MM.1S (cell line): ENCODE data around the gene ATXN1.

Source experiments
- DNase-seq: peaks from one replicate; pipeline ENCODE4 v3.0.0-alpha.2; 2015
- H2AFZ ChIP-seq: fragments of 300-600 bp; sonication (generic); 2 replicates; pipeline ENCODE4 v1.6.0; 2016; ENCODE audit warnings: antibody characterized with exemption, low read length
- H3F3A ChIP-seq: fragments of 300-600 bp; sonication (generic); 2 replicates; pipeline ENCODE4 v1.6.1; 2016; ENCODE audit warnings: mild to moderate bottlenecking, antibody characterized with exemption, low read length, moderate library complexity, mixed read lengths; ENCODE audit not compliant: insufficient read depth
- H3K27ac ChIP-seq: fragments of 300-600 bp; sonication (generic); 2 replicates; pipeline ENCODE4 v1.5.1; 2016; ENCODE audit warnings: mild to moderate bottlenecking, low read length
- H3K27me3 ChIP-seq: fragments of 300-600 bp; sonication (generic); replicated peaks from 2 replicates; pipeline ENCODE4 v1.6.0; 2016; ENCODE audit warnings: low read length; ENCODE audit not compliant: insufficient read depth
- H3K36me3 ChIP-seq: fragments of 300-600 bp; sonication (generic); replicated peaks from 2 replicates; pipeline ENCODE4 v1.6.1; 2016; ENCODE audit warnings: mild to moderate bottlenecking, low read length, mixed read lengths; ENCODE audit not compliant: insufficient read depth
- H3K4me1 ChIP-seq: fragments of 300-600 bp; sonication (generic); 2 replicates; pipeline ENCODE4 v1.6.1; 2016; ENCODE audit warnings: low read length, mixed read lengths
- H3K4me2 ChIP-seq: fragments of 300-600 bp; sonication (generic); 2 replicates; pipeline ENCODE4 v1.6.0; 2016; ENCODE audit warnings: low read depth, low read length
- H3K4me3 ChIP-seq: fragments of 300-600 bp; sonication (generic); 2 replicates; pipeline ENCODE4 v1.5.1; 2016; ENCODE audit warnings: low read length, mixed read lengths
- H3K79me2 ChIP-seq: fragments of 300-600 bp; sonication (generic); 2 replicates; pipeline ENCODE4 v1.6.1; 2016; ENCODE audit warnings: mixed run types, low read length, mixed read lengths
- H3K9ac ChIP-seq: fragments of 300-600 bp; sonication (generic); 2 replicates; pipeline ENCODE4 v1.6.1; 2016; ENCODE audit warnings: low read length, mixed read lengths
- H3K9me2 ChIP-seq: fragments of 300-600 bp; sonication (generic); replicated peaks from 2 replicates; pipeline ENCODE4 v1.6.1; 2016; ENCODE audit warnings: mild to moderate bottlenecking, low read length, mixed read lengths; ENCODE audit not compliant: insufficient read depth
- H3K9me3 ChIP-seq: fragments of 300-600 bp; sonication (generic); replicated peaks from 2 replicates; pipeline ENCODE4 v1.6.1; 2016; ENCODE audit warnings: mild to moderate bottlenecking, low read length, mixed read lengths; ENCODE audit not compliant: insufficient read depth
- H4K20me1 ChIP-seq: fragments of 300-600 bp; sonication (generic); 2 replicates; pipeline ENCODE4 v1.6.1; 2016; ENCODE audit warnings: mild to moderate bottlenecking, low read length, moderate library complexity, mixed read lengths; ENCODE audit not compliant: insufficient read depth
- CTCF ChIP-seq: fragments of 300-600 bp; sonication (generic); IDR thresholded peaks from 2 replicates; pipeline ENCODE4 v1.5.1; 2016; ENCODE audit warnings: antibody characterized with exemption, low read length, mixed read lengths
- EZH2 ChIP-seq: fragments of 300-600 bp; sonication (generic); optimal IDR thresholded peaks from 2 replicates; pipeline ENCODE3; 2017; ENCODE audit warnings: low read depth, mild to moderate bottlenecking, antibody characterized with exemption, low read length, mixed read lengths
- EZH2phosphoT487 ChIP-seq: fragments of 300-600 bp; sonication (generic); IDR thresholded peaks from 2 replicates; pipeline ENCODE4 v1.6.1; 2018; ENCODE audit warnings: antibody characterized with exemption, low read length

Gene ATXN1

GRCh38 chr6:16576451-16577368 is 184.6 kb downstream of the ATXN1 start:
- no peak for DNase-seq
- H3K9me3 ChIP-seq, result no peaks in the 10 kb centered on the region
- TF ChIP-seq CTCF, result no peak
- no peak for TF ChIP-seq EZH2
- TF ChIP-seq EZH2phosphoT487, result no peak
- no peaks in the 10 kb centered on the region for H4K20me1 ChIP-seq
- no peaks in the 10 kb centered on the region for H3K9me2 ChIP-seq
- no peaks in the 10 kb centered on the region for H3K79me2 ChIP-seq
- no peaks in the 10 kb centered on the region for H3K27me3 ChIP-seq
- no peak overlapping the region for H3K9ac ChIP-seq
- no peaks in the 10 kb centered on the region for H3F3A ChIP-seq
- H3K36me3 ChIP-seq, result no peaks in the 10 kb centered on the region
- H3K4me3 ChIP-seq, result no peak overlapping the region
- H3K4me1 ChIP-seq, result no peaks in the 10 kb centered on the region
- H3K4me2 ChIP-seq, result no peak overlapping the region
- H2AFZ ChIP-seq, result no peak overlapping the region
- H3K27ac ChIP-seq, result no peak overlapping the region

GRCh38 chr6:16575655-16576054 is 185.6 kb downstream of the ATXN1 start:
- H3K9ac ChIP-seq, result no peak overlapping the region
- TF ChIP-seq CTCF (no peak), EZH2 (no peak), EZH2phosphoT487 (no peak)
- no peaks in the 10 kb centered on the region for H4K20me1 ChIP-seq
- H3K79me2 ChIP-seq, result no peaks in the 10 kb centered on the region
- H3F3A ChIP-seq, result no peaks in the 10 kb centered on the region
- H3K36me3 ChIP-seq, result no peaks in the 10 kb centered on the region
- no peaks in the 10 kb centered on the region for H3K4me1 ChIP-seq
- no peaks in the 10 kb centered on the region for H3K9me3 ChIP-seq
- DNase-seq, result no peak
- no peak overlapping the region for H3K27ac ChIP-seq
- H3K4me2 ChIP-seq, result no peak overlapping the region
- no peak overlapping the region for H3K4me3 ChIP-seq
- no peaks in the 10 kb centered on the region for H3K27me3 ChIP-seq
- no peak overlapping the region for H2AFZ ChIP-seq
- H3K9me2 ChIP-seq, result no peaks in the 10 kb centered on the region

- H3K9me3 ChIP-seq, result no peaks in the 10 kb centered on the region
- no peak overlapping the region for H3K9ac ChIP-seq
- H3K9me2 ChIP-seq, result no peaks in the 10 kb centered on the region
- no peak overlapping the region for H2AFZ ChIP-seq
- no peak overlapping the region for H3K4me2 ChIP-seq
- H3K4me1 ChIP-seq, result no peaks in the 10 kb centered on the region
- TF ChIP-seq EZH2phosphoT487 (no peak), EZH2 (no peak), CTCF (no peak)
- no peaks in the 10 kb centered on the region for H3K79me2 ChIP-seq
- no peaks in the 10 kb centered on the region for H3K27me3 ChIP-seq
- H3K27ac ChIP-seq, result no peak overlapping the region
- H3K4me3 ChIP-seq, result no peak overlapping the region
- no peaks in the 10 kb centered on the region for H4K20me1 ChIP-seq
- no peaks in the 10 kb centered on the region for H3K36me3 ChIP-seq
- H3F3A ChIP-seq, result no peaks in the 10 kb centered on the region
- no peak for DNase-seq
Measured at GRCh38 chr6:16572943-16573342, 188.3 kb downstream of the ATXN1 start.
